ENCODE results near the gene TSPEAR.

The TSPEAR gene

DNA sequence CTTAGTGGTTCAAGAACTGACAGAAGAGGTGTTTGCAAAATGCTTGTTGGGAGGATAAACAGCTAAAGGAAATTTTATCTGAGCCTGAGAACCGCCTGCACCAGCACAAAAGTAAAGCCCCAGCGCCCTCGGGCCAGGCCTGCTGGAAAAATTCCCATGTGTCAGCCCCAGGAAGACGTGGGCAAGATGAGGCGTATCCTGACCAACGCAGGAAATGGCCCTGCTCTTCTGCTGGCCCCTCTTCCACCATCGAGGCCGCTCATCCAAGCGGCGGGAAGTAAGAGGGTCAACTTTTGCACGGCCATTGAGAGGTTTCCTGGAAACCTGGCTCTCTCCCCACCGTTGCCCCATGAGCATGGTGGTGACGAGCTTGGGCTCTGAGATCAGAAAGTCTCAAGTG, 216.4 kb downstream of the TSPEAR start:
- H3K27me3 ChIP-seq = no peaks in the 10 kb centered on the region
- no peak overlapping the region for H3K27ac ChIP-seq
- H3K36me3 ChIP-seq = peaks cover 22 to 62% (median 44%) of the 10 kb centered on the region in 11 experiments
- H3K4me1 ChIP-seq = peaks cover 32 to 81% (median 45%) of the 10 kb centered on the region in 10 experiments
- no peaks in the 10 kb centered on the region; a peak in 1 of 22 replicates for H4K20me1 ChIP-seq
- TF ChIP-seq Cebpa-rat (IDR thresholded peaks at IDR 0.05) = no peak
- no peak overlapping the region for H3K4me3 ChIP-seq
- H3K4me2 ChIP-seq = peak overlapping the region in 7 of 11 experiments; percentile 16 to 59 (median 44); a peak in 12 of 22 replicates
- peaks cover 26 to 59% (median 40%) of the 10 kb centered on the region in 11 experiments for H3K9me3 ChIP-seq (replicated peaks in 1 of 11)
- no peak overlapping the region for H3K9ac ChIP-seq

- H3K9ac ChIP-seq = no peak overlapping the region
- H3K36me3 ChIP-seq = peaks cover 22 to 57% (median 45%) of the 10 kb centered on the region in 11 experiments
- peak overlapping the region in 4 of 11 experiments; percentile 21 to 59 (median 47); a peak in 8 of 22 replicates for H3K4me2 ChIP-seq
- peaks cover 26 to 61% (median 40%) of the 10 kb centered on the region in 11 experiments for H3K9me3 ChIP-seq (replicated peaks in 1 of 11)
- no peaks in the 10 kb centered on the region for H4K20me1 ChIP-seq
- H3K4me1 ChIP-seq = peaks cover 32 to 85% (median 45%) of the 10 kb centered on the region in 10 experiments
- H3K27me3 ChIP-seq = no peaks in the 10 kb centered on the region
- H3K4me3 ChIP-seq = peak overlapping the region in 1 of 10 experiments; percentile 7; a peak in 1 of 20 replicates
- no peak for TF ChIP-seq Cebpa-rat (IDR thresholded peaks at IDR 0.05)
- H3K27ac ChIP-seq = no peak overlapping the region
Observed at GRCh38 chr21:44494418-44494817, 217.0 kb downstream of the TSPEAR start.

- Histone ChIP-seq H3K4me3 (peak overlapping the region in 4 of 10 experiments; percentile 7 to 39 (median 20); a peak in 4 of 20 replicates), H3K27ac (peak overlapping the region in 8 of 11 experiments; percentile 1 to 81 (median 48); a peak in 11 of 22 replicates), H3K36me3 (peaks cover 22 to 66% (median 45%) of the 10 kb centered on the region in 11 experiments), H3K4me1 (peaks cover 23 to 87% (median 32%) of the 10 kb centered on the region in 10 experiments), H3K9ac (no peak overlapping the region), H4K20me1 (no peaks in the 10 kb centered on the region), H3K27me3 (no peaks in the 10 kb centered on the region), H3K9me3 (replicated peaks in 1 of 11) (peaks cover 32 to 73% (median 51%) of the 10 kb centered on the region in 11 experiments), H3K4me2 (peak overlapping the region in 2 of 11 experiments; percentile 40 to 58; a peak in 4 of 22 replicates)
- no peak for TF ChIP-seq Cebpa-rat (IDR thresholded peaks at IDR 0.05)
Observed at GRCh38 chr21:44492567-44493385, 218.6 kb downstream of the TSPEAR start.

DNA sequence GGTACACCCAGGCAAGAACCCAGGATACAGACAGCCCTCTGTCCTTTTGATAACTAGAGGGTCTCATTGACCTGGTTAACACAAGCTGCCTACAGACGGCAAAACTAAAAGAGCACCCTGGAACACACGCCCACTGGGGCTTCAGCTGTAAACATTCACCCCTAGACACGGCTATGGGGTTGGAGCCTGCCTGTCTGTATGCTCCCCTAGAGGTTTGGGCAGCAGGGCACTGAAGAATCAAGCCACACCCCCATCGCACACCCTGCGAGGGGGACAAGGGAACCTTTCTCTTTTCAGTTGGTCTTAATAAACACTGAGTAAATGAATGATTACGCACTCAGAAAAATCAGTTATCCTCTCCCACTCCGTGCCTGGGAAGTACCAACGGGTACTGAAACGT, 220.6 kb downstream of the TSPEAR start:
- peaks cover 22 to 66% (median 45%) of the 10 kb centered on the region in 11 experiments for H3K36me3 ChIP-seq
- H3K27ac ChIP-seq = no peak overlapping the region
- H3K4me1 ChIP-seq = peaks cover 10 to 75% (median 20%) of the 10 kb centered on the region in 10 experiments
- H3K4me3 ChIP-seq = no peak overlapping the region
- no peaks in the 10 kb centered on the region for H4K20me1 ChIP-seq
- no peak for TF ChIP-seq Cebpa-rat (IDR thresholded peaks at IDR 0.05)
- peak overlapping the region in 2 of 11 experiments; percentile 15 to 40; a peak in 1 of 22 replicates for H3K4me2 ChIP-seq
- no peak overlapping the region for H3K9ac ChIP-seq
- H3K27me3 ChIP-seq = no peaks in the 10 kb centered on the region
- H3K9me3 ChIP-seq (replicated peaks in 1 of 11) = peaks cover 33 to 78% (median 52%) of the 10 kb centered on the region in 11 experiments

DNA sequence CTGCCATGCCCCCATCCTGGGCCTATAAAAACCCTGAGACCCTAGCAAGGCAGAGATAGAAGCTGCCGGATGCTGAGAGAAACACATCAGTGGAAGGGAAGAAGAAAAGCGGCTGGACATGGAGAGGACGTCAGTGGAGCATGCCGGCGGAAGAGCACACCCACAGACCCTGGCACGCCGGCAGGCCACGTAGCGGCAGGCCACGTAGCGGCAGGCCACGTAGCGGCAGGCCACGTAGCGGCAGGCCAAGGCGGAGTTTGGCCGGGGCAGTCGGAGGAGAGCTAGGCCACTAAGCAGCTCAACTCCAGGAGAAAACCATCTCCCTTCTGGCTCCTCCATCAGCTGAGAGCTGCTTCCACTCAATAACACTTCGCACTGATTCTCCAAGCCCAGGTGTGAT, 221.0 kb downstream of the TSPEAR start:
- Histone ChIP-seq H3K4me1 (peaks cover 11 to 75% (median 21%) of the 10 kb centered on the region in 10 experiments), H3K9ac (no peak overlapping the region), H3K27ac (no peak overlapping the region), H3K27me3 (no peaks in the 10 kb centered on the region), H4K20me1 (no peaks in the 10 kb centered on the region), H3K9me3 (replicated peaks in 1 of 11) (peaks cover 33 to 74% (median 52%) of the 10 kb centered on the region in 11 experiments), H3K36me3 (peaks cover 22 to 64% (median 45%) of the 10 kb centered on the region in 11 experiments), H3K4me3 (no peak overlapping the region), H3K4me2 (peak overlapping the region in 2 of 11 experiments; percentile 15 to 16; a peak in 2 of 22 replicates)
- TF ChIP-seq Cebpa-rat (IDR thresholded peaks at IDR 0.05) = no peak

GRCh38 chr21:44489962-44490361, 221.4 kb downstream of the TSPEAR start:
- peaks cover 11 to 72% (median 18%) of the 10 kb centered on the region in 10 experiments for H3K4me1 ChIP-seq
- H3K27ac ChIP-seq = no peak overlapping the region
- TF ChIP-seq Cebpa-rat (IDR thresholded peaks at IDR 0.05) = no peak
- H4K20me1 ChIP-seq = no peaks in the 10 kb centered on the region
- H3K9me3 ChIP-seq (replicated peaks in 1 of 11) = peaks cover 33 to 69% (median 50%) of the 10 kb centered on the region in 11 experiments
- H3K9ac ChIP-seq = no peak overlapping the region
- H3K4me2 ChIP-seq = peak overlapping the region in 3 of 11 experiments; percentile 3 to 16 (median 15); a peak in 2 of 22 replicates
- no peaks in the 10 kb centered on the region for H3K27me3 ChIP-seq
- no peak overlapping the region for H3K4me3 ChIP-seq
- H3K36me3 ChIP-seq = peaks cover 22 to 59% (median 42%) of the 10 kb centered on the region in 11 experiments

- Histone ChIP-seq H3K36me3 (peaks cover 18 to 38% (median 23%) of the 10 kb centered on the region in 11 experiments), H4K20me1 (no peaks in the 10 kb centered on the region), H3K4me3 (0 out of 20 replicates have a peak overlapping the region, but pooled peaks of 1 of the 10 experiments have one; percentile 6), H3K4me1 (peaks cover 18 to 55% (median 27%) of the 10 kb centered on the region in 10 experiments), H3K4me2 (peak overlapping the region in 3 of 11 experiments; percentile 3 to 68 (median 16); a peak in 4 of 22 replicates), H3K27me3 (no peaks in the 10 kb centered on the region), H3K9me3 (replicated peaks in 1 of 11) (peaks cover 19 to 48% (median 29%) of the 10 kb centered on the region in 11 experiments), H3K27ac (no peak overlapping the region), H3K9ac (no peak overlapping the region)
- no peak for TF ChIP-seq Cebpa-rat (IDR thresholded peaks at IDR 0.05)
Observed at GRCh38 chr21:44487831-44488230, 223.5 kb downstream of the TSPEAR start.

- no peaks in the 10 kb centered on the region for H3K27me3 ChIP-seq
- H3K4me3 ChIP-seq = peak overlapping the region; percentile 53 to 76 (median 64)
- no peak for TF ChIP-seq Cebpa-rat (IDR thresholded peaks at IDR 0.05)
- peak overlapping the region in 5 of 11 experiments; percentile 47 to 68 (median 68); a peak in 10 of 22 replicates for H3K27ac ChIP-seq
- H3K9me3 ChIP-seq (replicated peaks in 1 of 11) = peaks cover 7 to 33% (median 14%) of the 10 kb centered on the region in 11 experiments; a peak in 21 of 22 replicates
- H3K36me3 ChIP-seq = peaks cover 2 to 24% (median 12%) of the 10 kb centered on the region in 11 experiments; a peak in 18 of 22 replicates
- peak overlapping the region; percentile 62 to 80 (median 77) for H3K9ac ChIP-seq
- no peaks in the 10 kb centered on the region for H4K20me1 ChIP-seq
- H3K4me1 ChIP-seq = peaks cover 21 to 44% (median 31%) of the 10 kb centered on the region in 10 experiments
- peak overlapping the region; percentile 75 to 97 (median 87) for H3K4me2 ChIP-seq
Observed at GRCh38 chr21:44486302-44486701, 225.1 kb downstream of the TSPEAR start.

All from BLaER1 treated with 17β-estradiol and CSF1 and Interleukin-3, amounts not matched to agents 10 nM and 100 nM (cell line).